Measurements from ENCODE around the gene TRIM15.
"Not testable (repeated sequence)": the region's sequence is repeated elsewhere in the genome, so short reads cannot be mapped to it uniquely, and the experiment has no call there.

TRIM15 gene

DNA sequence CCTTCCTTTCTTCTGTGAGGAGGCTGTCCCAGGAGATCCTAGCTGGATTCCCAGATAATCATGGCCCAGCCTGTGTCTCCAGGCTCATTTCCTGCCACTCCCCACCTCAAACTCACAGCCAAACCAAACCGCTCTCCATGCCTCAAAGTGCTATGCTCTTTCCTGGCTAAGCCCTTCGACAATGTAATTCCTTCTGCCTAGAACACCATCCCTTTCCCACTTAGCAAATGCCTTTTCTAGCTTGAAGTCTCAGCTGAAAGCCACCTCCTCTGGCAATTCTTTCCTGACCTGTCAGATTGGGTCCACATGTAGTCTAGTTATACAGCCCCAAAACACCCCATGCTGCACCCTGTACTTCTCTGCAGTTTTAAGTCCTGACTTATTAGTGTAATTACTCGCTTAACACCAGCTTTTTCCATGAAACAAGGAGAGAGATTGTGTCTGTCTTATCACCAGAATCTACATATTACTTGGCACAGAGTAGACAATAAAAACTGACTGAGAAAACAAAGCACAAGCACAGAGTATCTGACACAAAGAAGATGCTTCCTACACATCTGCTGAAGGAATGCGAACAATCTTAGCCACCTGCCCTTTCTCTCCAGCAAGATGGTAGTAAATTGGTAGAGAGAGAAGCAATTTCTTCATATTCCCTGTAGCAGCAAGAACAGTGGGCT, 44.4 kb downstream of the TRIM15 start:
- peaks cover 8% of the 10 kb centered on the region for H3K36me3 ChIP-seq (ENCODE audit: insufficient read depth, low read length)
- H3K9ac ChIP-seq (ENCODE audit: low read depth, low read length): no peak overlapping the region
- no peak overlapping the region for H3K4me3 ChIP-seq (ENCODE audit: low read length)
- peaks cover 37% of the 10 kb centered on the region for H3K4me1 ChIP-seq (ENCODE audit: control insufficient read depth, insufficient read depth, low read length)
- peak overlapping the region; percentile 42 for H3K4me2 ChIP-seq (ENCODE audit: low read length)
- no peaks in the 10 kb centered on the region for H3K27me3 ChIP-seq (ENCODE audit: control insufficient read depth, insufficient read depth, low read length)
- no peaks in the 10 kb centered on the region for H3K9me3 ChIP-seq (replicated peaks; ENCODE audit: low read length)

DNA sequence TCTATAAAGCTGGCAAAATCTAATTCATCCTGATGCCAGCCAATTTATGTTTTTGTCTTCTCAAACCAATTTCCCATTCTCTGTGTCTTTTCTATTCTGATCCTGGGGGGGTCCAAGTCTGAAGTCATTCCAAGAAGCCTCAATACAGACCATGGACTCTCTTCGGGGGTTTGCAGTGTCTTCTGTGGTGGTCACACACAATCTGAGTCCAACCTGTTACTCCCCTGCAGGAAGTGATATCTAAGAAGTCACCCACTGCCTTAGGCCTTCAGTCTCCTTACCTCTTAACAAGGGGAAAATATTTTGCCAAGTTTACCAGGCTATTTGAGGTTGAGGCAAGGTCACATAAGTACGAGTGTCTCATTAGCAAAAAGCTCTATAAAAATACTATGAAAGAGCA, 48.0 kb downstream of the TRIM15 start:
- Histone ChIP-seq H3K4me1 (ENCODE audit: control insufficient read depth, insufficient read depth, low read length) (peaks cover 37% of the 10 kb centered on the region), H3K9ac (ENCODE audit: low read depth, low read length) (peak overlapping the region; percentile 95), H3K4me3 (ENCODE audit: low read length) (no peak overlapping the region), H3K27me3 (ENCODE audit: control insufficient read depth, insufficient read depth, low read length) (no peaks in the 10 kb centered on the region), H3K36me3 (ENCODE audit: insufficient read depth, low read length) (no peaks in the 10 kb centered on the region), H3K4me2 (ENCODE audit: low read length) (peak overlapping the region; percentile 86), H3K9me3 (replicated peaks; ENCODE audit: low read length) (no peaks in the 10 kb centered on the region)

DNA sequence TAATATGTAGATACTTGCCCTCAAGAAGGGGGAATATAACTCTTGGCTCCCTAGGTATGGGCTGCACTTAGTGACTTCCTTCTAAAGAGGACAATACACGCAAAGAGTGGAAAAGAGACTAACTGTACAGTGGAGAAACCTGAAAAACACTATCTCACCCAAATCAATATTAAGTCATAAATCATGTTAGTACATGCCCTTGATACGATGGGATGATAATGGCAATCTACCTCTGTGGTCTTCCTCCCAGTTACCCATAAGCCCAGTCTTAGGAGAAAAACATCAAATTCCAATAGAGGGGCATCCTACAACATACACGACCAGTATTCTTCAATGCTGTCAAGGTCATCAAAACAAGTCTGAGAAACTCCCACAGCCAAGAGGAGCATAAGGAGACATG, 48.6 kb downstream of the TRIM15 start:
- Histone ChIP-seq H3K9ac (ENCODE audit: low read depth, low read length) (peak overlapping the region; percentile 95), H3K27me3 (ENCODE audit: control insufficient read depth, insufficient read depth, low read length) (no peaks in the 10 kb centered on the region), H3K9me3 (replicated peaks; ENCODE audit: low read length) (no peaks in the 10 kb centered on the region), H3K4me3 (ENCODE audit: low read length) (peak overlapping the region; percentile 88), H3K4me2 (ENCODE audit: low read length) (peak overlapping the region; percentile 86), H3K4me1 (ENCODE audit: control insufficient read depth, insufficient read depth, low read length) (peaks cover 31% of the 10 kb centered on the region), H3K36me3 (ENCODE audit: insufficient read depth, low read length) (no peaks in the 10 kb centered on the region)

DNA sequence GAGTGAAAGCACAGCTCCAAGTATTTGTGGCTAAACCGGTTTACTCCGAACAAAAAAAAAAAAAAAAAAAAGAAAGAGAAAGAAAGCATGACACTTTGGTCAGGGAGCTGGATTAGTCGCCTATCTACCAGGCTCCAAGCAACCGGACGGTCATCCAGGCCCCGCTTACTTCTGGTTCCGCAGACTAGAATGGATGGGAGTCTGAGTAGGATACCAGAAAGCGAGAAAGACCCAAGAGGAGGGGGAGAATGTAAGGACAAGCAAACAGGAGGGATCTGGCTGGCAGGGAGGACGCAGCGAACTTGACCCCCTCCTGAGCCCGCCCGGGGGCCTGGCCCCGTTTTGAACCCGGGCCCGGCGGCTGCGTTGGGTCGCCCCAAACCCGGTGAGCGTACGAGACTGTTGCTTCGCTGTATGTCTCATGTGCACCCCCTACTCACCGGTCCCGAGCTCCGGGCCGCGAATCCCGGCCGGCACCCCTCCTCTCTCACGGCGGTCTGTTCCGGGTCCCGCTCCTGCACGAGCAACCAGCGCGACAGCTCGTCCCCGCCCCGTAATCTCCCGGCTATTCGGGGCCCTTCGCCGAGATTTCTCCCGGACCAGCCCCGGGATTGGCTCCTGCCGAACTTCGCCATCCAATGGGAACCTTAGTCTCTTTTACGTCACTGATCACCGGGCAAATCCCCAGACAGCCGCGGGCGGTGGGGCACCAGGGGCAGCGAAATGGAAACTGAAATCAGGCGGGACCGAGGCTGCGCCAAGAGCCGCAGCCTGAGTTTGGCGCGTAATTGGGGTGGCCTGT, 49.7 kb downstream of the TRIM15 start, which contains the start of gene TRIM26:
Gene TRIM26 (minus strand): TSS at position 542 of the 802 bp plus-strand sequence. CDS start 14,303 bp downstream, outside the sequence.
- Histone ChIP-seq H3K36me3 (ENCODE audit: insufficient read depth, low read length) (no peaks in the 10 kb centered on the region), H3K4me2 (ENCODE audit: low read length) (peak within 1 kb of the TSS; percentile 95), H3K9me3 (replicated peaks; ENCODE audit: low read length) (no peaks in the 10 kb centered on the region), H3K4me3 (ENCODE audit: low read length) (peak within 1 kb of the TSS; percentile 88), H3K9ac (ENCODE audit: low read depth, low read length) (peak within 1 kb of the TSS; percentile 95), H3K4me1 (ENCODE audit: control insufficient read depth, insufficient read depth, low read length) (peaks cover 19% of the 10 kb centered on the region), H3K27me3 (ENCODE audit: control insufficient read depth, insufficient read depth, low read length) (no peaks in the 10 kb centered on the region)

DNA sequence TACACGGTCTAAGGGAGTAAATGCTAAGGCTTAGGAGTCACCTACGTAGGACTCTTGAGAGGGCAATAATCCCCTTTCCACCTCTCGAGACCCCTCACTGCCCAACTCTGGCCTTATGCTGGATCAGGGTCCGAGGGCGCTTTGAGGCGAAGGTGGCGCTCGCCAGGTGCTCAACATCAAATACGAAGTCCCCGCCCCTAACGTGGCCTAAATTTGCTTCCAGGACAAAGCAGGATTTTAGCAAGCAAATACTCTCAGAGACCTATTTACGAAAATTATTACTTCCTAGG, 50.3 kb downstream of the TRIM15 start:
- Histone ChIP-seq H3K9me3 (replicated peaks; ENCODE audit: low read length) (no peaks in the 10 kb centered on the region), H3K9ac (ENCODE audit: low read depth, low read length) (peak overlapping the region; percentile 95), H3K4me1 (ENCODE audit: control insufficient read depth, insufficient read depth, low read length) (peaks cover 17% of the 10 kb centered on the region), H3K27me3 (ENCODE audit: control insufficient read depth, insufficient read depth, low read length) (no peaks in the 10 kb centered on the region), H3K4me2 (ENCODE audit: low read length) (peak overlapping the region; percentile 95), H3K36me3 (ENCODE audit: insufficient read depth, low read length) (no peaks in the 10 kb centered on the region), H3K4me3 (ENCODE audit: low read length) (peak overlapping the region; percentile 88)

DNA sequence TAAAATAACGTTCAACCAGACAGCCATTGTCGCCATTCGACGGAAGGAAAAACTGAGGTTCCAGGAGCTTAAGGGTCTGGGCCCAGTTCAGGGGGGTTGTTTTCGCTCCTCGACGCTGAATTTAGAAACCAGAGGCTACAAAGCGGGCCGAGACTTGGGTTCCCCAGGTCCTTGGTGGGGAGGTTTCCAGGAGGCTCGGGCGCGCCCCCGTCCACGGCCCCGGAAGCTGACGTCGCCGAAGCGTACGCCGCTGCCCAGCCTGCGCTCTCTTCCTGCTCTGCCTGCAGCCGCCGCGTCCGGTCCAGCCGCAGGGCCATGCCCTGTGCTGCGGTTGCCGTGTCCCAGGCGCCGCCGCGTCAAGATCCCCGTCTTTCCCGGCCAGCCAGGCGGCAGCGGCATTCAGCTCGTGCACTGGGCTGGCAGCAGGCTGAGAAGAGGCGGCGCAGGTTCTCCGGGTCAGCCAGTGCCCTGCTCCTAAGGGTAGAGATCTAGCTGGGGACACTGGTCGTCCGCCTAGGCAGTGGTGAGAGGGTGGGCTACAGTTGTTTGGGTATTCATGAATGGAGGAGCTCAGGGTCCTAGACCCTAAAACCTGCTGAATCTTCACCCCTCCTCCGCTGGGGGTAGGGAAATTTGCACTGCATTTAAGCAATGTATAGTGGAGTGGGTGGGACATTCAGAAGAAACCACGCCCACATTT, 50.8 kb downstream of the TRIM15 start:
- Histone ChIP-seq H3K4me3 (ENCODE audit: low read length) (peak overlapping the region; percentile 88), H3K9ac (ENCODE audit: low read depth, low read length) (peak overlapping the region; percentile 95), H3K27me3 (ENCODE audit: control insufficient read depth, insufficient read depth, low read length) (no peaks in the 10 kb centered on the region), H3K4me2 (ENCODE audit: low read length) (peak overlapping the region; percentile 95), H3K9me3 (replicated peaks; ENCODE audit: low read length) (no peaks in the 10 kb centered on the region), H3K36me3 (ENCODE audit: insufficient read depth, low read length) (no peaks in the 10 kb centered on the region), H3K4me1 (ENCODE audit: control insufficient read depth, insufficient read depth, low read length) (peaks cover 17% of the 10 kb centered on the region)

DNA sequence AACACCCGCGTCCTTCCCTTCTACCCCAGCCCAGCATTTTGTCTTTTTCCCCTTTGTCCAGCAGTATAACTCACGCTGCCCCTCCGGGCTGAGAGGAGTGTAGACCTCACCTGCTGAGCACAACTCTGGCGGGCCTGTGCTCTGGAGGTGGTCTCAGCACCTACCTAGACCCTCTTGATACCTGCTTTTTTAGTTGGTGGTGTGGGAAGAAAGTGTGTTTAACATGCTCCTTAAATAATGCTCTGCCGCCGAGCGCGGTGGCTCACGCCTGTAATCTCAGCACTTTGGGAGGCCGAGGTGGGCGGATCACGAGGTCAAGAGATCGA, 51.3 kb downstream of the TRIM15 start:
- no peaks in the 10 kb centered on the region for H3K27me3 ChIP-seq (ENCODE audit: control insufficient read depth, insufficient read depth, low read length)
- H3K9ac ChIP-seq (ENCODE audit: low read depth, low read length): peak overlapping the region; percentile 95
- H3K36me3 ChIP-seq (ENCODE audit: insufficient read depth, low read length): no peaks in the 10 kb centered on the region
- peak overlapping the region; percentile 95 for H3K4me2 ChIP-seq (ENCODE audit: low read length)
- H3K4me1 ChIP-seq (ENCODE audit: control insufficient read depth, insufficient read depth, low read length): peaks cover 17% of the 10 kb centered on the region
- H3K4me3 ChIP-seq (ENCODE audit: low read length): peak overlapping the region; percentile 88
- no peaks in the 10 kb centered on the region for H3K9me3 ChIP-seq (replicated peaks; ENCODE audit: low read length)

DNA sequence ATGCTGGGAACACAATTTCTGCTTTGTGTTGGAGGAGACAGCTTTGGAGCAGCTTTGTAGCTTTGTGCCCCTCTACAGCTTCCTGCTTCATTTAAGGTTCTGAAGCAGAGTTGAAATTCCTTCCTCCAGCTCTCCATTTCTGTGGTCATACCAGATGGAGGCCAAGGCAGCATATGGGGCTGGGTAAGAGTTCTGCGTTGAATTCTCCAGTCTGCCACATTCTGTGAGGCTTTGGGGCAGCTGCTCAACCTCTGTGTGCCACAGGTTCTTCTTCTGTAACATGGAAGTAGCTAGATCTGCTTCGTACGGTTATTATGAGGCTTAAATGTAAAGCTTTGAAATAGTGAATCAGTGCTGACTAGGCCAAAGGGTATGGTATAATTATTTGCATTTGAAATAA, 52.8 kb downstream of the TRIM15 start:
- Histone ChIP-seq H3K4me1 (ENCODE audit: control insufficient read depth, insufficient read depth, low read length) (peaks cover 17% of the 10 kb centered on the region), H3K9ac (ENCODE audit: low read depth, low read length) (no peak overlapping the region), H3K9me3 (replicated peaks; ENCODE audit: low read length) (no peaks in the 10 kb centered on the region), H3K36me3 (ENCODE audit: insufficient read depth, low read length) (no peaks in the 10 kb centered on the region), H3K4me3 (ENCODE audit: low read length) (no peak overlapping the region), H3K27me3 (ENCODE audit: control insufficient read depth, insufficient read depth, low read length) (no peaks in the 10 kb centered on the region), H3K4me2 (ENCODE audit: low read length) (no peak overlapping the region)

DNA sequence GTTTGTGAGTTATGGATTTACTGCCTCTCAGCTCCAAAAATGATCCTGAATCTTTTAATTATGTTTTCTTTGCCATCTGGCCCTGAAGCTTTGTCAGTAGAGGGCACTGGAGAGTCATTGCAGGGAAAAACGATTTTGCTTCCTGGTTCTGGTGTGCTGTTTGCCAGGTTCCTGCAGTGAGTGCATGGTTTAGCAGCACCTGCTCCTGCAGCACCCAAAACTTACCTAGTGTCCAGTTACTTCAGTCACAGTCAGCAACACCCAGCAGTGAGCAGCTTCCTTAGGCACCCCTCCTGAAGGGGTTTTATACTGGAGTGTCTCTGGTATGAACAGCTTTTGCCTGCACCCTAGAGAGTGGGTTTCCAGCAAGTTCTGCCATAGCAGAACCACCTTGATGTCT, 55.9 kb downstream of the TRIM15 start:
- no peaks in the 10 kb centered on the region for H3K36me3 ChIP-seq (ENCODE audit: insufficient read depth, low read length)
- H3K4me3 ChIP-seq (ENCODE audit: low read length): no peak overlapping the region
- no peak overlapping the region for H3K9ac ChIP-seq (ENCODE audit: low read depth, low read length)
- H3K27me3 ChIP-seq (ENCODE audit: control insufficient read depth, insufficient read depth, low read length): no peaks in the 10 kb centered on the region
- no peak overlapping the region for H3K4me2 ChIP-seq (ENCODE audit: low read length)
- H3K4me1 ChIP-seq (ENCODE audit: control insufficient read depth, insufficient read depth, low read length): peaks cover 5% of the 10 kb centered on the region
- peaks cover 4% of the 10 kb centered on the region for H3K9me3 ChIP-seq (replicated peaks; ENCODE audit: low read length)

DNA sequence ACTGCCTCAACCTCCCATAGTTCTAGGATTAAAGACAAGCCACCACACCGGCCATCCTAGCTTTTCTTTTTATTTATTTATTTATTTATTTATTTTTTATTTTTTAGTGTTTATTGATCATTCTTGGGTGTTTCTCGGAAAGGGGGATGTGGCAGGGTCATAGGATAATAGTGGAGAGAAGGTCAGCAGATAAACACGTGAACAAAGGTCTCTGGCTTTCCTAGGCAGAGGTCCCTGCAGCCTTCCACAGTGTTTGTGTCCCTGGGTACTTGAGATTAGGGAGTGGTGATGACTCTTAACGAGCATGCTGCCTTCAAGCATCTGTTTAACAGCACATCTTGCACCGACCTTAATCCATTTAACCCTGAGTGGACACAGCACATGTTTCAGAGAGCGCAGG, 58.0 kb downstream of the TRIM15 start:
- peaks cover 11% of the 10 kb centered on the region for H3K27me3 ChIP-seq (ENCODE audit: control insufficient read depth, insufficient read depth, low read length)
- not testable (repeated sequence) for H3K4me3 ChIP-seq (ENCODE audit: low read length); H3K4me2 ChIP-seq (ENCODE audit: low read length); H3K36me3 ChIP-seq (ENCODE audit: insufficient read depth, low read length); H3K9ac ChIP-seq (ENCODE audit: low read depth, low read length); H3K9me3 ChIP-seq (replicated peaks; ENCODE audit: low read length); H3K4me1 ChIP-seq (ENCODE audit: control insufficient read depth, insufficient read depth, low read length)

DNA sequence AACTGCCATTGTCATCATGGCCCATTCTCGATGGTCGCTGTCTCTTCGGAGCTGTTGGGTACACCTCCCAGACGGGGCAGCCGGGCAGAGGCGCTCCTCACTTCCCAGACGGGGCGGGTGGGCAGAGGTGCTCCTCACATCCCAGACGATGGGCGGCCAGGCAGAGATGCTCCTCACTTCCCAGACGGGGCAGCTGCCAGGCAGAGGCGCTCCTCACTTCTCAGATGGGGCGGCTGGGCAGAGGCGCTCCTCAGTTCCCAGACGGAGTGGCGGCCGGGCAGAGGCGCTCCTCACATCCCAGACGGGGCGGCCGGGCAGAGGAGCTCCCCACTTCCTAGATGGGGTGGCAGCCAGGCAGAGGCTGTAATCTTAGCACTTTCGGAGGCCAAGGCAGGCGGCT, 58.6 kb downstream of the TRIM15 start:
- H3K9me3 ChIP-seq (replicated peaks; ENCODE audit: low read length); H3K9ac ChIP-seq (ENCODE audit: low read depth, low read length); H3K4me1 ChIP-seq (ENCODE audit: control insufficient read depth, insufficient read depth, low read length); H3K4me2 ChIP-seq (ENCODE audit: low read length); H3K4me3 ChIP-seq (ENCODE audit: low read length); H3K36me3 ChIP-seq (ENCODE audit: insufficient read depth, low read length): not testable (repeated sequence)
- H3K27me3 ChIP-seq (ENCODE audit: control insufficient read depth, insufficient read depth, low read length): peaks cover 13% of the 10 kb centered on the region
